ENCODE results near the gene PRKCE.
"Not testable (repeated sequence)": the region's sequence is repeated elsewhere in the genome, so short reads cannot be mapped to it uniquely, and the experiment has no call there.

The PRKCE gene

GRCh38 chr2:45862843-45863242, 211.4 kb downstream of the PRKCE start:
- DNase-seq (ENCODE audit: low read depth), result no peak

GRCh38 chr2:45864121-45864520, 212.6 kb downstream of the PRKCE start:
- DNase-seq (ENCODE audit: low read depth), result no peak

- DNase-seq (ENCODE audit: low read depth), result no peak
Measured at GRCh38 chr2:45867349-45867748, 215.9 kb downstream of the PRKCE start.

- DNase-seq (ENCODE audit: low read depth), result no peak
Measured at GRCh38 chr2:45867800-45868199, 216.3 kb downstream of the PRKCE start.

DNA sequence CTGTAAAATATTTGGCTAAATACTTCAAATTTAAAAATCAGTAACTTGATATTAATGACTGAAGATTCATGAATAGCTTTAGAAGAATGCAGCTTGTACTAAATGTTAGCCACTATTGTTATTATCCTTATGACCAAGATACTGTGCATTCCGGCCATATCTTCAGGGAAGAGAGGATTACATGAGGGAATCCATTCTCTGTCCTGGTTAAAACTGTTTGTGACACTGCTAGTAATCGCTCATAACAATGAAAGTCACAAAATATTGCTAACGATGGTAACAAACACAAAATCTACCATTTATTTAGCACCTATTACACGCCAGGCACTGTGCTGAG, 217.7 kb downstream of the PRKCE start:
- DNase-seq (ENCODE audit: low read depth), result no peak

- DNase-seq (ENCODE audit: low read depth), result no peak
Measured at GRCh38 chr2:45871025-45871424, 219.6 kb downstream of the PRKCE start.

GRCh38 chr2:45871541-45871940, 220.1 kb downstream of the PRKCE start:
- no peak for DNase-seq (ENCODE audit: low read depth)

- no peak for DNase-seq (ENCODE audit: low read depth)
Measured at GRCh38 chr2:45872211-45872610, 220.7 kb downstream of the PRKCE start.

DNA sequence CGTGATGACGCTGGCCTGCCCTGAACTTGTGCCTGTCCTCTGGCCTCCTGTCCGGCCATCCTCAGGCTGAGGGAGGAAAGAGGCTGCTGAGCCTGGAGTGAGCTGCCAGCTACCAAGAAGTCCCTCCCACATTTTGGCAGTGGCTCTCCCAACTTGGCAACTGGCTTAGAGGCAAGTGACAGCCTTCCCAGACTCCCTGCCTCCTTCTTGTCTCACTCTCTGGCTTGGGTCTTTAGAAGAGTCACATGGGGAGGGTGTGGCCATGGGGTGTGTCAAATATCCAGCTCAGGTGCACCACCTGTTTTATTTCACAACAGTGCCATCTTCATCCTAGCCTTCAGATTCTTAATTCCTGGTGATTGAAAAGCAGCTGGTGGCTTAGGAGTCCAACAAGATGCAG, 222.9 kb downstream of the PRKCE start:
- DNase-seq (ENCODE audit: low read depth), result no peak

DNA sequence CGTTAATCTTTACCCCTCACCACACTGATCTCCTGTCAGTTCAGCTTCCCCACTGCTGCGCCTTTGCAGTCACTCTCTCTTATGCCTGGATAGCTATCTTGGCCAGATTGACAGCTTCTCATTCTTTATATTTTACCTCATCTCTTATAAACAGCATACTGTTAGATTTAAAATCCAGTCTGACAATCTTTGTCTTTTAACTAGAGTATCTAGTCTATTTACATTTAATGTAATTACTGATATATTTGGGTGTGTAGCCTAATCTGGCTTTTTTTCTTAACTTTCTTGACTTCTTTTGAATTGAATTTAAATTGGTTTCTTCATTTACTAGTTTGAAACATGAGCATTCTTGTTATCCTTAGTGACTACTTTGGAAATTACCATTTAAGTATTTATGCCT, 225.1 kb downstream of the PRKCE start:
- DNase-seq (ENCODE audit: low read depth), result no peak

DNA sequence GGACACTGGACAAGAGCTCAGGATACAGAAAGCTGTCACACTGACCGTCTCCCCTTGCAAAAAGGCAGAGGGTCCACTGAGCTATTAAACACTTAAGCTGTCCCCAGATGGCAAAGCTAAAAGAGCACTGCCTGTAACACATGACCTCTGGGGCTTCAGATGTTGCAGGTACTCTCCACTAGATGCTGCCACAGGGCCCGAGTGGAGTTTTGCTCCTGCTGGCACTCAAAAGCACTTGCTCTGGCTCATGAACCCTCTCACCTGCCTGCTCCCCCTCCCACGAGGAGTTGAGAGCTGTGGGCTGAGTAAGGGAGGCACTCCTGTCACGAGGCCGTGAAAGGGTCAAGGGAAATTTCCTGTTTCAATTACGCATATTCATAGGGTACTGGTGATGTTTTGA, 227.9 kb downstream of the PRKCE start:
- no peak for DNase-seq (ENCODE audit: low read depth)

GRCh38 chr2:45879936-45880335, 228.5 kb downstream of the PRKCE start:
- no peak for DNase-seq (ENCODE audit: low read depth)

DNA sequence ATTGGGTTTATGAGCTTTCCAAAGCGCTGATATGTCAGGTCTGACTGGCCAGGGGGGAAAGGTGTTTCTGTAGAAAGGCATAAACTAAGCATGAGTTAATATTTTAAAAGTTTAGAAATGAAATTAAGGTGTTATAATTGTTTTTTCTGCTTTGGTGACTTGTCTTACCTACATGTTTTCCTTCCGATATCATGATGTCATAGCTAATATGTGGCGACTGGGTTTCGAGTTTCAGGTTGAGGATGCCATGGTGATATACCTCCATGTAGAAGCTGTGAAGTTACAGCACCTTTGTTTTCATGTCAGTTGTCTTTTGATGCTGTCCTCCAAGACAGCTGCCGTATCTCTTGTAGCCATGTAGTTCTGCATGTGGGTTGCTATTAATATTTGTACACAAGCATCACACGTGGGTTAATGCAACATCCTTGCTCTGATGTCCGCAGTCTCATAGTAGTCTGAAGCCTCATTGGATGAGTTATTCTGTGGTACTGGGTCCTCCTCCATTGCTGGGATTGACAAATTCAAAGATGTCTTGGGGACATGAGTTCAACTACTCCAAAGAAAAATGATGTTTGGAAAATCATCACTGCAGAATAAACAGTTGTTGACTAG, 230.6 kb downstream of the PRKCE start:
- no peak for DNase-seq (ENCODE audit: low read depth)

GRCh38 chr2:45882707-45883602, 231.5 kb downstream of the PRKCE start:
- no peak for DNase-seq (ENCODE audit: low read depth)

DNA sequence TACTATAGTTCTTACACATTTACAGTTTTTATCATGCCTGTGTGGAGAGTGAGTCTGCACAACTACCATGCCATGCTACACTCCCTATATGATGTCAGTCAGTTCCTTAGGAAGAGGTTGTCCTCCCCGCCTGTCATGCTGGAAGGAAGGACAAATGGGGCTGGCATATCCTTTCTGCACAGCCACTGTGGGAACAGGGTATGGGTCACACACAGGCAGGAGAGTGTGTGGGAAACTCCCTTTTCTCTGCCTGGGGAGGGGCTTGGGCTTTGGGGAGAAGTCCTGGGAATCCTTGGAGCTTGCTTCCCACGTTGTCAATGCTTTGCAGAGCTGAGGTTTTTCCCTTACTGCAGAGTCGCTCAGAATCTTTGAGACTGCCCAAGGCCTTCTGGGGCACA, 232.1 kb downstream of the PRKCE start:
- no peak for DNase-seq (ENCODE audit: low read depth)

- DNase-seq (ENCODE audit: low read depth), result no peak
Measured at GRCh38 chr2:45884126-45884525, 232.7 kb downstream of the PRKCE start.

- DNase-seq (ENCODE audit: low read depth), result no peak
Measured at GRCh38 chr2:45885171-45885621, 233.7 kb downstream of the PRKCE start.

DNA sequence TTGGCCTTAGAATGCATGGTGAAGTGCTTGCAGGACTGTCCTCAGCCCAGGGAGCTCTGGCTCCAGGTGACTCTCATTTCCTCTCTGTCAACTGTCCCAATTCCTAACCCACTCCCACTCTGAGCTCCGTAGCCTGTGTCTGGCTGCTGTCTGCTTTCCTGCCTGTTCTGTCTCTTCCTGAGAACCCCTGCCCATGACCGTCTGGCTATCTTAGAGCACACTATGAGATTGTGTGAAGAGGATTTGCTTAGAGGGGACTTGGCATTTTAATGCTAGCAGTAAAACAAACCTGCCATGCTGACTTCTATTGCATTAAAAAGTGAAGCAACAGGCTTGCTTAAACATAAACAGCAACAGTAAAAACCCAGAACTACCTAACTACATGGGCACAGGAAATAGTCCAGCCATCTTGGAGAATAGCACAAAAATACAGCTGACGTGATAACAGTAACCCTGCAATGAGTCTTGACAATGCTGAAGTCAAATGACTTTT, 234.7 kb downstream of the PRKCE start:
- DNase-seq (ENCODE audit: low read depth), result no peak

DNA sequence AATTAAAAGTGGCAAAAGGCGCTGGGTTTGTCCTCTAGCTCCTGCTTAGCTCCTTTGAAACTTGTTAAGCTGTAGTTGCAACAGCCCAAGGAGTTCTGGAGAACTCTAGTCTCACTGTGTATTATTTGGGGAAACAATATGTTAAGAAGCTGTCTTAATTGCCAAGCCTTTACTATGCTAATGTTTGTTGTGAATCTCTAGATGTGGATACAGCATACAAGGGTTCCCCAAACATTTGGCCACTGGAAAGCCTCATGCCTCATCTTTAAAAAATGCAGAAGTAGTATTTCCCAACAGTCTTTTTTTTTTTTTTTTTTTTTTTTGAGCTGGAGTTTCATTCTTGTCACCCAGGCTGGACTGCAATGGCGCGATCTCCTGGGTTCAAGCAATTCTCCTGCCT, 236.7 kb downstream of the PRKCE start:
- no peak for DNase-seq (ENCODE audit: low read depth)

DNA sequence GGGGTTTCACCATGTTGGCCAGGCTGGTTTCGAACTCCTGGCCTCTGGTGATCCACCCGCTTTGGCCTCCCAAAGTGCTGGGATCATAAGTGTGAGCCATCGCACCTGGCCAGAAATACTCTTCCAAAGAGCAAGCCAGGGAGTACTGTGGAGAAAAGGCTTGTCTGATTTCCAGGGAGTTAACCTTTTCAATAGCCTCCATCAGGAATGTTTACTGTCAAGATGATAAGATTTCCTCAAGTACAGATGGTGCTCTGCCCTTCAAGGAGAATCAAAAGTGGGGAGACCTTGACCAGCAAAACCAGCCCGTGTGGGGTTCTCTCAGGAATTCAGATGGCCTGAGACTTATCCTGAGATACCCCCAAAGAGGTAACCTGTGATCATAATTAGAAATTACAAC, 237.2 kb downstream of the PRKCE start:
- no peak for DNase-seq (ENCODE audit: low read depth)

GRCh38 chr2:45889053-45889452, 237.6 kb downstream of the PRKCE start:
- DNase-seq (ENCODE audit: low read depth), result no peak

GRCh38 chr2:45889620-45890370, 238.3 kb downstream of the PRKCE start:
- DNase-seq (ENCODE audit: low read depth), result no peak

GRCh38 chr2:45890371-45890646, 238.8 kb downstream of the PRKCE start:
- not testable (repeated sequence) for DNase-seq (ENCODE audit: low read depth)

All from activated T-cell treated with anti-CD3 and anti-CD28 coated beads for 1 hour (primary cell).